WTC11 (cell line): ENCODE measurements around the gene PTPRH. TPM values are rescaled to one million over a fixed set of nuclear protein-coding genes. Genes with fewer than 3 reads are reported as not detected.

Experiments
- ATAC-seq: fragments of 200-7000 bp; cut with Tn5 transposase; 2 replicates; pipeline ENCODE4 v1.10.0; 2021; ENCODE audit warnings: mild to moderate bottlenecking, moderate library complexity
- CTCF ChIA-PET: fragments of 300-600 bp; sonication (Branson Sonifier 250); formaldehyde crosslinking; loops from one replicate; lab custom pipeline; 2021; ENCODE audit warnings: antibody characterized with exemption; lab: Charles Lee
- POLR2A ChIA-PET: fragments of 350-600 bp; sonication (Branson Sonifier 250); formaldehyde crosslinking; loops from one replicate; lab custom pipeline; 2021; ENCODE audit warnings: antibody characterized with exemption; lab: Charles Lee
- DNase-seq: peaks from one replicate; pipeline ENCODE4 v3.0.0; 2021; ENCODE audit warnings: low spot score
- H3K27ac Mint-ChIP-seq: 2 replicates; pipeline ENCODE4 v1.8.0; 2021; ENCODE audit warnings: mixed read lengths
- H3K27me3 Mint-ChIP-seq: 2 replicates; pipeline ENCODE4 v1.8.0; 2021; ENCODE audit warnings: low read depth, mild to moderate bottlenecking, moderate library complexity, mixed read lengths
- H3K36me3 Mint-ChIP-seq: 2 replicates; pipeline ENCODE4 v1.8.0; 2021; ENCODE audit warnings: mixed read lengths
- H3K4me1 Mint-ChIP-seq: 2 replicates; pipeline ENCODE4 v1.8.0; 2022; ENCODE audit warnings: mixed read lengths
- H3K4me3 Mint-ChIP-seq: 2 replicates; pipeline ENCODE4 v1.8.0; 2021; ENCODE audit warnings: mild to moderate bottlenecking, moderate library complexity, mixed read lengths
- H3K9me3 Mint-ChIP-seq: 2 replicates; pipeline ENCODE4 v1.8.0; 2021; ENCODE audit warnings: mixed read lengths
- ESRRA ChIP-seq: sonication (generic); formaldehyde crosslinking; IDR thresholded peaks from 2 replicates; pipeline ENCODE4 v1.8.1; 2022; ENCODE audit warnings: mild to moderate bottlenecking, missing genetic modification reagents, borderline replicate concordance
- FOXK1 ChIP-seq: sonication (generic); formaldehyde crosslinking; IDR thresholded peaks from 2 replicates; pipeline ENCODE4 v1.8.0; 2022; ENCODE audit warnings: mild to moderate bottlenecking, moderate library complexity, missing genetic modification reagents
- FOXP1 ChIP-seq: sonication (generic); formaldehyde crosslinking; IDR thresholded peaks from 2 replicates; pipeline ENCODE4 v1.8.0; 2022; ENCODE audit warnings: missing genetic modification reagents, mild to moderate bottlenecking, moderate library complexity, borderline replicate concordance
- GABPB1 ChIP-seq: sonication (generic); formaldehyde crosslinking; IDR thresholded peaks from 2 replicates; pipeline ENCODE4 v1.8.1; 2023; ENCODE audit warnings: mild to moderate bottlenecking, missing genetic modification reagents
- PRDM15 ChIP-seq: sonication (generic); formaldehyde crosslinking; IDR thresholded peaks from 2 replicates; pipeline ENCODE4 v1.8.0; 2022; ENCODE audit warnings: missing genetic modification reagents
- PREB ChIP-seq: sonication (generic); formaldehyde crosslinking; IDR thresholded peaks from 2 replicates; pipeline ENCODE4 v1.8.1; 2022; ENCODE audit warnings: mild to moderate bottlenecking, missing genetic modification reagents, moderate library complexity, borderline replicate concordance
- RELA ChIP-seq: sonication (generic); formaldehyde crosslinking; IDR thresholded peaks from 2 replicates; pipeline ENCODE4 v1.8.1; 2022; ENCODE audit warnings: missing genetic modification reagents, mild to moderate bottlenecking, borderline replicate concordance
- SMAD3 ChIP-seq: sonication (generic); formaldehyde crosslinking; IDR thresholded peaks from 2 replicates; pipeline ENCODE4 v1.8.0; 2022; ENCODE audit warnings: missing genetic modification reagents, mild to moderate bottlenecking, borderline replicate concordance
- SOX15 ChIP-seq: fragments of 250-450 bp; sonication (Bioruptor Pico); IDR thresholded peaks from 2 replicates; pipeline ENCODE4 v1.9.0; 2021; ENCODE audit warnings: mild to moderate bottlenecking
- TCF7 ChIP-seq: sonication (generic); formaldehyde crosslinking; IDR thresholded peaks from 2 replicates; pipeline ENCODE4 v1.8.0; 2022; ENCODE audit warnings: mild to moderate bottlenecking, low read depth, missing genetic modification reagents, moderate library complexity
- ZNF121 ChIP-seq: sonication (generic); formaldehyde crosslinking; IDR thresholded peaks from 2 replicates; pipeline ENCODE4 v1.8.0; 2023; ENCODE audit warnings: missing genetic modification reagents
- ZNF263 ChIP-seq: sonication (generic); formaldehyde crosslinking; IDR thresholded peaks from 2 replicates; pipeline ENCODE4 v1.8.1; 2022; ENCODE audit warnings: low read depth, mild to moderate bottlenecking, moderate library complexity, missing genetic modification reagents
- ZNF281 ChIP-seq: sonication (generic); formaldehyde crosslinking; IDR thresholded peaks from 2 replicates; pipeline ENCODE4 v1.8.0; 2023; ENCODE audit warnings: mild to moderate bottlenecking, missing genetic modification reagents
- ZNF317 ChIP-seq: sonication (generic); formaldehyde crosslinking; IDR thresholded peaks from 2 replicates; pipeline ENCODE4 v1.8.1; 2023; ENCODE audit warnings: low read depth, mild to moderate bottlenecking, moderate library complexity, missing genetic modification reagents, borderline replicate concordance
- ZSCAN18 ChIP-seq: fragments of 250-450 bp; sonication (Bioruptor Pico); IDR thresholded peaks from 2 replicates; pipeline ENCODE4 v2.1.2; 2022; ENCODE audit warnings: mild to moderate bottlenecking, moderate library complexity
- total RNA-seq: library from RNA; stranded (reverse); gene quantifications from 3 replicates; pipeline ENCODE4 v1.2.3, GENCODE V29; 2021

PTPRH gene
- total RNA-seq, 1 experiment from 2014 or later, result 0.63 TPM

DNA sequence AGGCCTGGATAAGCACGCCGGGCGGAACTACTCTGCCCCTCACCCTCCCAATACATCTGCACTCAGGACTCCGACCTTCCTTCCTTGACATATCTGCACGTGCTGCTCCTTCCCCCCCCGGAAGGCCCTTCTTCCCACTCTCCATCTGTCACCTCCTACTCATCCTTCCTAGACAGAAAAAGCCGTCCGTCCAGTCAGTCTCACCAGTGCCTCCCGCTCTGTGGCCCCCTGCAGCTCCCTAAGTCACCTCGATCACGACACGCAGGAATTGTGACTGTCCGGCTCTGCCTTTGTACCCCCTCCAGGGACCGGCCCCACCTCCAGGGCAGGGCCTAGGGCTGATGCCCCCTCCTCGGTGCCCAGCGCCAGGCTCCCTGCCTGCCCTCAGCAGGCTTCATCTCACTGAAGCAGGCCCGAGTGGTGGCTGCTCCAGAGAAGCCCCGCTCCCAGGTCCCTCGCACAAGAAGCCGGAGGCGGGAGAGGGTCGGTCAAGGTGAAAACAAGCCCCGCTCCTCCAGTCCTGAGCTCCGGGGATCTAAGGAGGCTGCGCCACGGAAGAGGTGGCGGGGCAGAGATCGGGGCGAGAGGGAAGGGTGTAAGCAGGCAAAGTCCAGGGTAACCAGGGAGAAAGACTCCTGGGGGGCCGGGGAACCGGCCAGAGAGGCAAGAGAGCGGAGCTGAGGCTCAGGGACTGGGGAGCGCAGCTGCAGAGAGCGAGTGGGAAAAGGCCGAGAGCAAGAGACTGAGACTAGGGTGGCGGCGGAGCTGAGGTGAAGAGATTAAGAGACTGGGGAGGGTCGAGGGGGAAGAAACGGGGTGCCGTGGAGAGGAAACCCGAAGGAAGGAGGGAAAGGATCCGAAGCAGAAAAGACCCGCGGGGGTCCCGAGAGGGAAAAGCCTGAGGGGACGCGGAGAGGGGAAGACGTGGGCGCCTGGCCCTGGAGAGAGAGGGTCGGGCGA is 48.4 kb upstream of the PTPRH start:
- CTCF ChIA-PET, result interaction anchor here (0.6 to 3.0 kb wide), 4 partner anchors 22 to 397 kb away, joined by 3 to 14 read pairs (median 4); partner anchors contain the start of genes DNAAF3 and HSPBP1
- Mint-ChIP-seq H3K9me3 (peaks cover 3% of the 10 kb centered on the region; the same call in 1 of the 2 replicates), H3K36me3 (peaks cover 3% of the 10 kb centered on the region), H3K27me3 (no peaks in the 10 kb centered on the region), H3K4me3 (peak overlapping the region; percentile 95), H3K4me1 (peaks cover 52% of the 10 kb centered on the region), H3K27ac (peak overlapping the region; percentile 54)
- no peak for ATAC-seq
- TF ChIP-seq PREB (CRISPR knock-in tag) (no peak), SMAD3 (no peak), GABPB1 (no peak), ZNF281 (CRISPR knock-in tag) (no peak), ZNF263 (no peak), ZNF121 (CRISPR knock-in tag) (no peak), PRDM15 (CRISPR knock-in tag) (0 out of 2 replicates have a peak, but pooled peaks have one; percentile 34), SOX15 (no peak), ZSCAN18 (CRISPR knock-in tag) (no peak), RELA (CRISPR knock-in tag) (no peak), ESRRA (CRISPR knock-in tag) (no peak), TCF7 (CRISPR knock-in tag) (no peak), ZNF317 (CRISPR knock-in tag) (no peak), FOXK1 (CRISPR knock-in tag) (no peak), FOXP1 (CRISPR knock-in tag) (0 out of 2 replicates have a peak, but pooled peaks have one; percentile 33)
- DNase-seq, result no peak
- POLR2A ChIA-PET, result interaction anchor here (0.6 kb wide), 1 partner anchor 22 kb away, joined by 3 read pairs; the partner anchor contains the start of gene HSPBP1
